ENCODE data around the gene GRK5.
"Not testable (repeated sequence)": the region's sequence is repeated elsewhere in the genome, so short reads cannot be mapped to it uniquely, and the experiment has no call there.

DNA sequence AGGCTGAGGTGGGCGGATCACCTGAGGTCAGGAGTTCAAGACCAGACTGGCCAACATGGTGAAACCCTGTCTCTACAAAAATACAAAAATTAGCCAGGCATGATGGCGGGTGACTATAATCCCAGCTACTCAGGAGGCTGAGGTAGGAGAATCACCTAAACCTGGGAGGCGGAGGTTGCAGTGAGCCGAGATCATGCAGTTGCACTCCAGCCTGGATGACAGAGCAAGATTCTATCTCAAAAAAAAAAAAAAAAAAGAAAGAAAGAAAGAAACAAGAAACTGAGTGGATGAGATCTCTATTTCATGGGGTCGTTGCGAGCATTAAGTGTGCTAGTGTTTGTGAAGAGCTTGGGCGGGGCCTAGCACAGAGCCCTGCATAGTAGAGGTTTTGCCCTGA lies 65.0 kb downstream of the GRK5 start:
- not testable (repeated sequence) for TF ChIP-seq POLR2A (IDR thresholded peaks at IDR 0.05; ENCODE audit: low read length); GATA1 (IDR thresholded peaks at IDR 0.05; ENCODE audit: low read depth, low read length)

Measured in erythroblast (primary cell).